ENCODE data around the gene APOL1. TPM values are rescaled to one million over a fixed set of nuclear protein-coding genes. Genes with fewer than 3 reads are reported as not detected.
A peak's percentile ranks its signal among the peaks of the same experiment; 100 is the strongest.

The APOL1 gene
- total RNA-seq, 1 donor = 38.7 TPM

GRCh38 chr22:36210224-36210623, 42.7 kb upstream of the APOL1 start:
- H3K27me3 ChIP-seq (ENCODE audit: insufficient read depth, low read length) = peaks cover 19% of the 10 kb centered on the region
- no peak overlapping the region for H3K27ac ChIP-seq (ENCODE audit: low read depth, low read length)
- H4K20me1 ChIP-seq (ENCODE audit: insufficient read depth, low read length) = no peaks in the 10 kb centered on the region
- H3K36me3 ChIP-seq (ENCODE audit: insufficient read depth, low read length) = no peaks in the 10 kb centered on the region
- DNase-seq (ENCODE audit: insufficient read length, low spot score, missing footprints) = no peak
- no peaks in the 10 kb centered on the region for H3K79me2 ChIP-seq (ENCODE audit: insufficient read depth, low read length)
- no peaks in the 10 kb centered on the region for H3K4me1 ChIP-seq (ENCODE audit: insufficient read depth, low read length)
- no peaks in the 10 kb centered on the region for H3K9me3 ChIP-seq (ENCODE audit: low read depth, low read length)
- no peak overlapping the region for H3K4me2 ChIP-seq (ENCODE audit: insufficient read depth, low read length)
- no peak overlapping the region for H2AFZ ChIP-seq (ENCODE audit: low read length)
- no peak overlapping the region for H3K4me3 ChIP-seq (ENCODE audit: insufficient read depth, low read length)
- TF ChIP-seq CTCF (IDR thresholded peaks at IDR 0.05; ENCODE audit: extremely low read depth, low read depth, low read length) = no peak

GRCh38 chr22:36211237-36211861, 41.6 kb upstream of the APOL1 start:
- Histone ChIP-seq H4K20me1 (ENCODE audit: insufficient read depth, low read length) (no peaks in the 10 kb centered on the region), H3K27ac (ENCODE audit: low read depth, low read length) (no peak overlapping the region), H2AFZ (ENCODE audit: low read length) (no peak overlapping the region), H3K4me1 (ENCODE audit: insufficient read depth, low read length) (no peaks in the 10 kb centered on the region), H3K36me3 (ENCODE audit: insufficient read depth, low read length) (no peaks in the 10 kb centered on the region), H3K9me3 (ENCODE audit: low read depth, low read length) (no peaks in the 10 kb centered on the region), H3K4me2 (ENCODE audit: insufficient read depth, low read length) (peak overlapping the region; percentile 3), H3K27me3 (ENCODE audit: insufficient read depth, low read length) (peaks cover 25% of the 10 kb centered on the region), H3K79me2 (ENCODE audit: insufficient read depth, low read length) (no peaks in the 10 kb centered on the region), H3K4me3 (ENCODE audit: insufficient read depth, low read length) (no peak overlapping the region)
- DNase-seq (ENCODE audit: insufficient read length, low spot score, missing footprints) = no peak
- no peak for TF ChIP-seq CTCF (IDR thresholded peaks at IDR 0.05; ENCODE audit: extremely low read depth, low read depth, low read length)

GRCh38 chr22:36212901-36213300, 40.0 kb upstream of the APOL1 start:
- Histone ChIP-seq H3K79me2 (ENCODE audit: insufficient read depth, low read length) (no peaks in the 10 kb centered on the region), H3K36me3 (ENCODE audit: insufficient read depth, low read length) (no peaks in the 10 kb centered on the region), H3K9me3 (ENCODE audit: low read depth, low read length) (no peaks in the 10 kb centered on the region), H3K27me3 (ENCODE audit: insufficient read depth, low read length) (peaks cover 39% of the 10 kb centered on the region), H3K4me1 (ENCODE audit: insufficient read depth, low read length) (no peaks in the 10 kb centered on the region), H4K20me1 (ENCODE audit: insufficient read depth, low read length) (no peaks in the 10 kb centered on the region), H3K4me2 (ENCODE audit: insufficient read depth, low read length) (no peak overlapping the region), H2AFZ (ENCODE audit: low read length) (no peak overlapping the region), H3K4me3 (ENCODE audit: insufficient read depth, low read length) (no peak overlapping the region), H3K27ac (ENCODE audit: low read depth, low read length) (no peak overlapping the region)
- DNase-seq (ENCODE audit: insufficient read length, low spot score, missing footprints) = no peak
- TF ChIP-seq CTCF (IDR thresholded peaks at IDR 0.05; ENCODE audit: extremely low read depth, low read depth, low read length) = no peak

GRCh38 chr22:36213586-36213985, 39.3 kb upstream of the APOL1 start:
- H3K4me3 ChIP-seq (ENCODE audit: insufficient read depth, low read length) = no peak overlapping the region
- no peak overlapping the region for H3K4me2 ChIP-seq (ENCODE audit: insufficient read depth, low read length)
- no peaks in the 10 kb centered on the region for H3K36me3 ChIP-seq (ENCODE audit: insufficient read depth, low read length)
- peaks cover 45% of the 10 kb centered on the region for H3K27me3 ChIP-seq (ENCODE audit: insufficient read depth, low read length)
- H3K79me2 ChIP-seq (ENCODE audit: insufficient read depth, low read length) = no peaks in the 10 kb centered on the region
- no peaks in the 10 kb centered on the region for H3K9me3 ChIP-seq (ENCODE audit: low read depth, low read length)
- DNase-seq (ENCODE audit: insufficient read length, low spot score, missing footprints) = no peak
- H3K27ac ChIP-seq (ENCODE audit: low read depth, low read length) = no peak overlapping the region
- no peaks in the 10 kb centered on the region for H4K20me1 ChIP-seq (ENCODE audit: insufficient read depth, low read length)
- H2AFZ ChIP-seq (ENCODE audit: low read length) = no peak overlapping the region
- TF ChIP-seq CTCF (IDR thresholded peaks at IDR 0.05; ENCODE audit: extremely low read depth, low read depth, low read length) = no peak
- H3K4me1 ChIP-seq (ENCODE audit: insufficient read depth, low read length) = no peaks in the 10 kb centered on the region
